ENCODE data around the gene FHL2.

- no peak for TF ChIP-seq CTCF (IDR thresholded peaks at IDR 0.05)
- no peak for TF ChIP-seq POLR2A (IDR thresholded peaks at IDR 0.05)
These were observed 6.4 kb upstream of the FHL2 start for GRCh38 chr2:105405291-105405690.
